BJ (cell line): Measurements from ENCODE around the gene FAM151A. TPM values are rescaled to one million over a fixed set of nuclear protein-coding genes. Genes with fewer than 3 reads are reported as not detected.

Source experiments
- CTCF ChIA-PET: fragments of 350-600 bp; formaldehyde crosslinking; extraction: SDS; loops from one replicate; lab custom pipeline; 2021; ENCODE audit warnings: antibody characterized with exemption, inconsistent platforms; lab: Yijun Ruan, JAX
- POLR2A ChIA-PET: fragments of 300-600 bp; sonication (Branson Sonifier 250); formaldehyde crosslinking; extraction: SDS; loops from one replicate; lab custom pipeline; 2021; ENCODE audit warnings: antibody characterized with exemption; lab: Charles Lee
- DNase-seq: peaks from one replicate; pipeline ENCODE4 v3.0.0-alpha.2; 2011; ENCODE audit warnings: low read depth
- H3K27me3 ChIP-seq: 2 replicates; pipeline ENCODE4 v1.6.0; 2011; ENCODE audit warnings: low read length; ENCODE audit not compliant: control insufficient read depth, insufficient read depth
- H3K36me3 ChIP-seq: 2 replicates; pipeline ENCODE4 v1.5.1; 2011; ENCODE audit warnings: low read length; ENCODE audit not compliant: control insufficient read depth, insufficient read depth
- H3K4me3 ChIP-seq: 2 replicates; pipeline ENCODE4 v1.5.1; 2011; ENCODE audit warnings: low read depth, mild to moderate bottlenecking, control low read depth, low read length
- CTCF ChIP-seq: IDR thresholded peaks from 2 replicates; pipeline ENCODE4 v1.5.1; 2011; ENCODE audit warnings: low read depth, mild to moderate bottlenecking, control low read depth, inconsistent platforms, low read length, moderate library complexity; ENCODE audit not compliant: insufficient read depth
- polyA plus RNA-seq: library from polyadenylated mRNA; depleted of rRNA; stranded (reverse); fragments of >200 nt; gene quantifications from 2 replicates; pipeline ENCODE4 v1.2.3, GENCODE V29; 2011

Gene FAM151A
- polyA plus RNA-seq, 1 experiment, result not detected

DNA sequence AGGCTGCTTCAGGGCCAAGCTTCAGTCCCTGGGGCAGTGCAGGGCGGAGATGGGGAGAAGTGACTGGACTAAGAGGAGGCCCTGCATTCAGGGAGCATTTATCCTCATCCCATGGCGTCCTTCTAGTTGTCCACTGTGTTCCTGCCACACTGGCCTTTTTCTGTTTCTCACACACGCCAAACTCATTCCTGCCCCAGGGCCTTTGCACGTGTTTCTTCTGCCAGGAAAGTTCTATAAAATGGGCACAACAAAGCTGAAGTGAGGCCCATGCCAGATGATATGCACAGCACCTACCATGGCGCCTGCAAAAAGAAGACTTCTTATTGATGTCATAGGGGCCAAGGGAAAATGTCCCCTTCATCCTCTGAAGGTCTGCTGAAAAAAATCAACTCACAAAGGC lies 42.5 kb upstream of the FAM151A start:
- Histone ChIP-seq H3K36me3 (no peaks in the 10 kb centered on the region), H3K4me3 (no peak overlapping the region), H3K27me3 (no peaks in the 10 kb centered on the region; the same call in 1 of the 2 replicates)
- POLR2A ChIA-PET, result no interaction called here
- no peak for TF ChIP-seq CTCF
- CTCF ChIA-PET, result interaction anchor here (0.6 to 2.5 kb wide), 2 partner anchors 10 to 17 kb away, joined by 3 to 8 read pairs; no protein-coding TSS in a partner anchor
- DNase-seq, result no peak

GRCh38 chr1:54664364-54664763 lies 41.0 kb upstream of the FAM151A start:
- no peak for DNase-seq
- no peaks in the 10 kb centered on the region; the same call in 1 of the 2 replicates for H3K27me3 ChIP-seq
- POLR2A ChIA-PET, result no interaction called here
- no peak for TF ChIP-seq CTCF
- no peak overlapping the region for H3K4me3 ChIP-seq
- CTCF ChIA-PET, result interaction anchor here (0.7 to 2.5 kb wide), 2 partner anchors 11 to 357 kb away, joined by 3 to 8 read pairs; no protein-coding TSS in a partner anchor
- no peaks in the 10 kb centered on the region for H3K36me3 ChIP-seq

GRCh38 chr1:54663725-54664124 lies 40.4 kb upstream of the FAM151A start:
- TF ChIP-seq CTCF, result no peak
- POLR2A ChIA-PET, result no interaction called here

DNA sequence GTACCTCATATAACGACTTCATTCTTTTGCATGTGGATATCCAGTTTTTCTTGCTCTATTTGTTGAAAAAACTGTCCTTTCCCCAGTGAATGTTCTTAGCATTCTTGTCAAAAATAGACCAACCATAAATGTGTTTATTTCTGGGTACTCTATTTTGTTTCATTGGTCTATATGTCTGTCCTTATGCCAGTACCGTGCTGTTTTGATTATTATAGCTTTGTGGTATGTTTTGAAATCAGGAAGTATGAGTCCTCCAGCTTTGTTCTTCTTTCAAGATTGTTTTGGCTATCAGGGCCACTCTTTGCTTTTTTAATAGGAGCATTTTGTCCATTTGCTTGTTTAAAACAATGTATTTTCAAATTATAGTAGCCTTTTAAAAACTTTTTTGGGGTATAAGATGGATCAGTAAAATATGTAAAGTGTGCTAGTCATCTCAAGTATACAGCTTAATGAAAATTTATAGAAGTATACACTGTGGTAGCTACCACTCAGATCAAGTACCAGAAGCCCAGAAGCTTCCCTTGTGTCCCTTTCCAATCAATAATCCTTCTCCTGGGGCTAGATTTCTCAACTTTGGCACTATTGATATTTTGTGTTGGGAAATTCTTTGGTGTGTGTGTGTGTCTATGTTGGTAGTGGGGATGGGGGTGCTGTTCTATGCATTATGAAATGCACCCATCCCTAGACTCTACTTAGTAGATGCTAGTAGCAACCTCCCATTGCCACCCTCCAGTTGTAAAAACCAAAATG lies 35.0 kb upstream of the FAM151A start:
- H3K4me3 ChIP-seq, result no peak overlapping the region
- DNase-seq, result no peak
- POLR2A ChIA-PET, result no interaction called here
- no peaks in the 10 kb centered on the region for H3K27me3 ChIP-seq
- no peaks in the 10 kb centered on the region for H3K36me3 ChIP-seq
- TF ChIP-seq CTCF, result no peak
- CTCF ChIA-PET, result no interaction called here

More at GRCh38 chr1:54663725-54664124, 40.4 kb upstream of the FAM151A start:
- no peak for DNase-seq
- Histone ChIP-seq H3K27me3 (no peaks in the 10 kb centered on the region; the same call in 1 of the 2 replicates), H3K36me3 (no peaks in the 10 kb centered on the region), H3K4me3 (no peak overlapping the region)
- CTCF ChIA-PET, result interaction anchor here (1.3 to 2.5 kb wide), 2 partner anchors 8 to 12 kb away, joined by 4 to 8 read pairs; no protein-coding TSS in a partner anchor

DNA sequence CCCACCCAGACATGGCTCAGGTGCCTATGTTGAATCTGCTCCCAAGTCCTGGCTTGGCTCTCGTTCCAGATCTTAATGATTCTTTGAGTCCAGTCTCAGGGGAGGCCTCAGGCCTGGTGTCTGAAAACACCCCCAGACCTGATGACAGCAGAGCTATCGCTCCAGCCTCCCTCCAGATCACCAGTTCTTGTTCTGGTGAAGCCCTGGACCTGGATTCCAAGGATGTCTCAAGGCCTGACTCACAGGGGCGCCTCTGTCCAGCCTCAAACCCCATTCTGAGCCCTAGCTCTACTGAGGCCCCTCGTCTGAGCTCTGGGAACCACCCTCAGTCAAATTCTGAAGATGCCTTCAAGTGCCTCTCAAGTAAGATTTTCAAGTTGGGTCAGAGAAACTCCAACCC lies 29.7 kb upstream of the FAM151A start:
- Histone ChIP-seq H3K4me3 (no peak overlapping the region), H3K27me3 (peaks cover 13% of the 10 kb centered on the region), H3K36me3 (no peaks in the 10 kb centered on the region)
- CTCF ChIA-PET, result no interaction called here
- POLR2A ChIA-PET, result no interaction called here
- no peak for DNase-seq
- TF ChIP-seq CTCF, result no peak
